ENCODE results near the gene PPP2R5E.

Gene PPP2R5E

DNA sequence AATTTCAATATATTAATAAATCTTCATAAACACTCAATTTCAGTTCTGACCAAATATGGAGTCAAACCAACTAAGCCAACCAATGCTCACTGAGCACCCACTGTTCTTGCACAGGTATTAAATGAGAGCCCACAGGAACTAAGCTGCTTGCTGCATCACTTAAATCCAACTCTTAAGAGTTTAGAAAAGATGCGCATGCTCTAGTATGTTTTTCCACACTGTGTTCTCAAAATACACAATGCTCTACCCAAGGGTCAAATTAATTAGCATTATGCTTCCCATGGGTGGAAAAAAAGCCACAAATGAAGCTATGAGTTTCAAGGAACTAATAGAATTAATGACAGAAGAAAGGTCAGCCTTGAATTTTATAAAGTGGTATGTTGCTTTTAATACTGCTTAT is 220.7 kb downstream of the PPP2R5E start:
- DNase-seq (ENCODE audit: low read depth): no peak
- TF ChIP-seq, protein P1, sequence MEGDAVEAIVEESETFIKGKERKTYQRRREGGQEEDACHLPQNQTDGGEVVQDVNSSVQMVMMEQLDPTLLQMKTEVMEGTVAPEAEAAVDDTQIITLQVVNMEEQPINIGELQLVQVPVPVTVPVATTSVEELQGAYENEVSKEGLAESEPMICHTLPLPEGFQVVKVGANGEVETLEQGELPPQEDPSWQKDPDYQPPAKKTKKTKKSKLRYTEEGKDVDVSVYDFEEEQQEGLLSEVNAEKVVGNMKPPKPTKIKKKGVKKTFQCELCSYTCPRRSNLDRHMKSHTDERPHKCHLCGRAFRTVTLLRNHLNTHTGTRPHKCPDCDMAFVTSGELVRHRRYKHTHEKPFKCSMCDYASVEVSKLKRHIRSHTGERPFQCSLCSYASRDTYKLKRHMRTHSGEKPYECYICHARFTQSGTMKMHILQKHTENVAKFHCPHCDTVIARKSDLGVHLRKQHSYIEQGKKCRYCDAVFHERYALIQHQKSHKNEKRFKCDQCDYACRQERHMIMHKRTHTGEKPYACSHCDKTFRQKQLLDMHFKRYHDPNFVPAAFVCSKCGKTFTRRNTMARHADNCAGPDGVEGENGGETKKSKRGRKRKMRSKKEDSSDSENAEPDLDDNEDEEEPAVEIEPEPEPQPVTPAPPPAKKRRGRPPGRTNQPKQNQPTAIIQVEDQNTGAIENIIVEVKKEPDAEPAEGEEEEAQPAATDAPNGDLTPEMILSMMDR (IDR thresholded peaks at IDR 0.05; ENCODE audit: low read depth, low read length, missing control alignments): no peak
- no peak overlapping the region for H3K4me3 ChIP-seq (ENCODE audit: low read depth, low read length)
- in situ Hi-C loops (cut with HindIII; ENCODE audit: low sequenced_read_pairs): no loop called here
